ENCODE results near the gene RPRD2.
"Not testable (repeated sequence)": the region's sequence is repeated elsewhere in the genome, so short reads cannot be mapped to it uniquely, and the experiment has no call there.

Gene RPRD2

GRCh38 chr1:150383631-150384324 lies 19.8 kb downstream of the RPRD2 start:
- H3K27ac ChIP-seq, result no peak overlapping the region
- TF ChIP-seq, protein P1, sequence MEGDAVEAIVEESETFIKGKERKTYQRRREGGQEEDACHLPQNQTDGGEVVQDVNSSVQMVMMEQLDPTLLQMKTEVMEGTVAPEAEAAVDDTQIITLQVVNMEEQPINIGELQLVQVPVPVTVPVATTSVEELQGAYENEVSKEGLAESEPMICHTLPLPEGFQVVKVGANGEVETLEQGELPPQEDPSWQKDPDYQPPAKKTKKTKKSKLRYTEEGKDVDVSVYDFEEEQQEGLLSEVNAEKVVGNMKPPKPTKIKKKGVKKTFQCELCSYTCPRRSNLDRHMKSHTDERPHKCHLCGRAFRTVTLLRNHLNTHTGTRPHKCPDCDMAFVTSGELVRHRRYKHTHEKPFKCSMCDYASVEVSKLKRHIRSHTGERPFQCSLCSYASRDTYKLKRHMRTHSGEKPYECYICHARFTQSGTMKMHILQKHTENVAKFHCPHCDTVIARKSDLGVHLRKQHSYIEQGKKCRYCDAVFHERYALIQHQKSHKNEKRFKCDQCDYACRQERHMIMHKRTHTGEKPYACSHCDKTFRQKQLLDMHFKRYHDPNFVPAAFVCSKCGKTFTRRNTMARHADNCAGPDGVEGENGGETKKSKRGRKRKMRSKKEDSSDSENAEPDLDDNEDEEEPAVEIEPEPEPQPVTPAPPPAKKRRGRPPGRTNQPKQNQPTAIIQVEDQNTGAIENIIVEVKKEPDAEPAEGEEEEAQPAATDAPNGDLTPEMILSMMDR (conservative IDR thresholded peaks at IDR 0.05), result no peak

DNA sequence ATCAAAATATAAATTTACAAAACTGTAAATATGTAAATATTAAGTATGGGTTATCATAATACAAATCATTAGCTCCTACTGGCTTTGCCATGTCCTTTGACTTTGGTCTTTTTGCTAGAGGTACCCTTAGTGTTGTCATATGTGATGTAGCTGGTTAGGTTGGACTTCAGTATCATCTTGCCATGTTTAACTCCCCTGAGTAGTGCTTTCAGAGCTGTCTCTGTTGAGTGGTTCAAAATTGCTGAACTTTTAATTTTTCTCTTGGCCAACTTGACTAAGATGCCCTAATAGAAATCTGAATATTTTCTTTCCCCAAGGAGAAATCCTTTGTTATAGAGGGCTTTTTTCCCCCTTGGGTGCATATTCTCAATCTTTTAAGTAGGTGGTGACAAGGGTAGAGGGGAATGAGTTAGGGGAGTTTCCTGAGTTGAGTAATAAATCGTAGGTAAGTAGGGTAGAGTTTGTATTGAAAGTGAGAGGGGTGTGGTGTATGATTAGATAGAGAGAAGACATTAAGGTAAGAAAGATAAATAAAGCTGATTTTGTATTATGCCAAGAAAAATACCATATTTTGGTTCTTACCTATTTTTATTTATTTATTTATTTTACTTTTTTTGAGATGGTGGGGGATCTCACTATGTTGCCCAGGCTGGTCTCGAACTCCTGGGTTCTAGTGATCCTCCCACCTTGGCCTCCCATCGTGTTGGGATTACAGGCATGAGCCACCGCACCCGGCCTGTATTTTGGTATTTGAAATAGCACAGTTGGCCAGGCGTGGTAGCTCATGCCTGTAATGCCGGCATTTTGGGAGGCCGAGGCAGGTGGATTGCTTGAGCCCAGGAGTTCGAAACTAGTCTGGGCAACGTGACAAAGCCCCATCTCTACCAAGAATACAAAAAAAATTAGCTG lies 21.8 kb downstream of the RPRD2 start:
- no peak overlapping the region for H3K27ac ChIP-seq
- TF ChIP-seq, protein P1 (conservative IDR thresholded peaks at IDR 0.05), result no peak

DNA sequence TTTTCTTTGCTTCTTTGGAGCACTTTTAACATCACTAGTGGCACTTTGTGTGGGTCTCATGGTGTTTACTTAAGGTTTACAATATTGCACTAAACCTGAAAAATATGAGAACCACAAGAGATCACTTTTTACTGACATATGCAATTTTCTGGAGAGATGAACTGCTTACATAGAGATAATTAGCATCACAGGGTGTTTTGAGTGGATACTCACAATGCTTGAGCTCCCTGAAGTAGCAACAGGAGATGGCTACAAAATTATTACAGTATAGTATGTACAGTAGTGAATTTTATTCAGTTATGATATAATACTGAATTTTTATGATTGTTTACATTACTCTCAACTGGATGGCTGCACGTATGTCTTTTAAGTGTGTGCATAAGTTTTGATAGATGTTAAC lies 22.6 kb downstream of the RPRD2 start:
- no peak overlapping the region for H3K27ac ChIP-seq
- TF ChIP-seq, protein P1 (conservative IDR thresholded peaks at IDR 0.05), result no peak

DNA sequence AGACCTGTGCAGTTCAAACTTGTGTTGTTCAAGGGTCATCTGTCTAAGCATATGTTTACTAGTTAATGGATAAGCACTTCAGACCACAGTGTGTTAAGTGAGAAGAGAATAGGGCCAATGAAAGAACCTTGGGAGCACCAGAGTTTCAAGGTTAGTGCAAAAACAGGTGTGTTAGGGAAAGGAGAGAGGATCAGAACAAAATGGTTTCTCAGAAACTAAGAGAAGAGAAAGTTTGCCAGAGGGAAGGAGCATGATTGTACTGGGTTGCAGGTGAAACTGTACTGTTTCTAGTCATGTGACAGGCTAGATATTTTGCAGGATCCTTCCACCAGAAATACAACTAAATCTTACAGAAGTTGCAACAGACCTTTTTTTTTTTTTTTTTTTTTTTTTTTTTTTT lies 23.3 kb downstream of the RPRD2 start:
- H3K27ac ChIP-seq, result no peak overlapping the region
- TF ChIP-seq, protein P1 (conservative IDR thresholded peaks at IDR 0.05), result no peak

DNA sequence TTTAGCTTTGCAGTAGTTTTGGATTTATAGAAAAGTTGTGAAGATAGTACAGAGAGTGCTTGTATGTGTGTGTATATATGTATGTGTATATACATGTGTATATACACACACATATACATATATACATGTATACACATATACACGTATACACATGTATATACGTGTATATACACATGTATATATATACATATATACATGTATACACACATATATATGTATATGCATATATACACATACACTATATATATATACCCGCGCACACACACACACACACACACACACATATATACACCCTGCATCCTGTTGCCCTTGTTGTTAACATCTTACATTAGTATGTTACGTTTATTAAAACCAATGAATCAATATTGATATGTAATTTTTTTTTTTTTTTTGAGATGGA lies 24.3 kb downstream of the RPRD2 start:
- TF ChIP-seq, protein P1 (conservative IDR thresholded peaks at IDR 0.05), result no peak
- no peak overlapping the region for H3K27ac ChIP-seq

DNA sequence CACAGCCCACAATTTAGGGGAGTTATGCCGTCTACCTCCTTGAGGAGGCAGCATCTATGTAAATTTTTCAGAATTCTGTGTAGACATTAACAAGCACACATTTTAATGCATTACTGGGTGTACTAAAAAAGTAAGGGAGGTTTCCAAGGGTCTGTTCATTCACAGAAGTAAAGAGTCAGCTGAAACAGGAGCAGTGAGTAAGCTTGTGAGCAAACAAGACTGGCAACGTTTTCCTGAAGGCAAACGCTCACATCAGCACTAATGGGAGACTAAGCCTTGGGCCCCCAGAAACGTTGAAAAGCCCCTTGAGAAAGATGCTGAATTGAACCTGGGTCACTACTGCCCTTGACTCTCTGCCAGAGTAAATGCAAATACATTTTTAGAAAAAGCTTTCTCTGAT lies 25.7 kb downstream of the RPRD2 start:
- no peak overlapping the region for H3K27ac ChIP-seq
- TF ChIP-seq, protein P1 (conservative IDR thresholded peaks at IDR 0.05), result no peak

DNA sequence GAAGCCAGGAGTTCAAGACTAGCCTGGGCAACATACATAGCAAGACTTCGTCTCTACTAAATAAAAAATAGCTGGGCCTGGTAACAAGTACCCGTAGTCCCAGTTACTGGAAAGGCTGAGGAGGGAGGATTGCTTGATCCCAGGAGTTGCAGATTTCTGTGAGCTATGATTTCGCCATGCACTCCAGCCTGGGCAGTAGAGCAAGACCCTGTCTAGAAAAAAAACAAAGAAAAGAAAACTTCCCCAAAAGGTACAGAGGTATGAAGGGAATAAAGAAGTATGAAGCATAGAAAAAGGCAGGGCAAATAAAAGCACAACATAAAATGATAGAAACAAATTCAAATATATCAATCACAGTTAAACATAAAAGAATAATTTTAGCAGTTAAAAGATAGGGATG lies 28.7 kb downstream of the RPRD2 start:
- TF ChIP-seq, protein P1 (conservative IDR thresholded peaks at IDR 0.05), result no peak

GRCh38 chr1:150395115-150395514 lies 31.2 kb downstream of the RPRD2 start:
- H3K27ac ChIP-seq, result not testable (repeated sequence)

More for the DNA sequence above, 28.7 kb downstream of the RPRD2 start:
- H3K27ac ChIP-seq, result no peak overlapping the region

Data from VCaP (cell line).